ENCODE data around the gene GPR84.

GPR84 gene

GRCh38 chr12:54390668-54391551 is 26.6 kb upstream of the GPR84 start:
- peak; percentile 30 to 68 for DNase-seq

- peak in 1 of 2 experiments; percentile 18 for DNase-seq
Observed at GRCh38 chr12:54390176-54390667, 25.9 kb upstream of the GPR84 start.

DNA sequence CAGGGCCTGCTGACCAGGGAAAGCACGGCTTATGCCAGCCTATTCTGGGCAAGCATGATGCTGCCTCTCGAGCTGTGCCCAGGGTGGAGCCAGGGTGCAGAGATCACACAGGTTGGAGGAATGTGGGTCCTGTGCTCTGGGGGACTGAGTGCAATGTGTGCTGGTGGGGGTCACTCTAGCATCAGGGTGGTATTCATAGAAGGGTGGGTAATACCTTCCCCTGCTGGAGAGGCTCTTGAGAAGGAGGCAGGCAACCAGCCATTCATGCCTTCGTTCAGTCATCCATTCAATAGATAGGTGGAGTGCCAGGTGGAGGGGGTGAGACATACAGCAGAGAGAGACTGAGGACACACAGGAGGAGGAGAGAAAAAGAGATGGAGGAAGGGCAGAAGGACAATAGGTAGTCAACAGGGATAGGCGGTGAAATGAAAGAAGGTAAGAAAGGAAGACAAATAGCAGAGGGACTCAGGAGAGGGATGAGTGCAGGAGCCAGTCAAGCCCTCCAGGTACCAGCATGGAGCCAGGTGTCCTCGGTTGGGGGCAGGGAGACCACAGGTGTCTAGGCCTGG is 25.4 kb upstream of the GPR84 start:
- DNase-seq: no peak

DNA sequence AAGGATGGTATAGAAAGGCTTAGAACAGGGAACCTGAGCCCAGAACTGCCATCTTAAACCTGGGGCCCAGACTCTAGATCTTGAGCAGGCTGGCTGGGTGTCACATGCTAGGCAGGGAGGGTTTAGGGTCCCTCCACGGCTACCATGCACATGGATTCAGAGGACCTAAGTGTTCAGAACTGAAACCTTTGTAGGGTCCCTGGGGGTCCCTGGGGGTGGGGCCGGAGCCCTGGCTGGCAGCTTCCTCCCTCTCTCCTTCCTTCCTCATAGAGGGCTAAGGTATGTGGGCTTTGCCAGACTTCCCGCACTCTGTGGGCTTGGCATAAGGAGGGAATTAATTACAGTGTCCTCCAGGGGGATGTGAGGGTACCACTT is 24.8 kb upstream of the GPR84 start:
- no peak for DNase-seq

- no peak for DNase-seq
Observed at GRCh38 chr12:54388237-54389133, 24.2 kb upstream of the GPR84 start.

- DNase-seq: no peak
Observed at GRCh38 chr12:54387114-54387467, 22.8 kb upstream of the GPR84 start.

DNA sequence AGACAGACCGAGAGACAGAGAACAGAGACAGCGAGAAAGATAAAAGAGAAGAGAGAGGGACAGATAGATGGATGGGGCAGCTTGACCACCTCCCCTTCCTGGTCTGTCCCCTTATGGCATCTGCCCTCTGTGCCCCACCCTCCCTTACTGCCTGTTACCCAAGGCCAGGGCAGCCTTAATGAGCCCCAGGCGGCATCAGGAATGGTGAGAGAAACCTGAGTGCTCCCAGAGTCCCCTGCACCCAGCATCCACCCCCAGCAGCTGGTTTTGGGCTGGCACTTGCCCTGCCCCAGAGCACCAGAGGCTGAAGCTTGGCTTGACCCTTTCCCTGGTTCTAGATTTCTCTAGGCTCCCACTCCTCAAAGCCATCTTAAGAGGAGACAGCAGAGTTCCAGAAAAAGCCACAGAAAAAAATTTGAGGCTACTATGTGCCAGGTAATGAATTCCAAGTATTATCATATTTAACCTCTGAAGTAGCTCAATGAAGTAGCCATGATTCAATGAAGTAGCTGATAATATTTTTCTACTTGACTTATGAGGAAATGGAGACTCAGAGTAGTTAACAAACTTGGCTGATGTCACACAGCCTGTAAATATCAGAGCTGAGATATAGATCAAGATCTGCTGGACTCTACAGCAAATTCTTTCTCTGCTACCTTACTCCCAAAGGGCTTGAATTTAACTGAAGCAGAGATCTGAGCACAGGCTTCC is 22.3 kb upstream of the GPR84 start:
- no peak for DNase-seq

- DNase-seq: peak; percentile 45 to 68
Observed at GRCh38 chr12:54385251-54385914, 21.1 kb upstream of the GPR84 start.

- DNase-seq: peak in 1 of 2 experiments; percentile 20
Observed at GRCh38 chr12:54384591-54385041, 20.3 kb upstream of the GPR84 start, which contains the start of gene ZNF385A. TSS of gene ZNF385A (minus strand) at chr12:54384733. CDS start at chr12:54384514, 219 bp downstream.

DNA sequence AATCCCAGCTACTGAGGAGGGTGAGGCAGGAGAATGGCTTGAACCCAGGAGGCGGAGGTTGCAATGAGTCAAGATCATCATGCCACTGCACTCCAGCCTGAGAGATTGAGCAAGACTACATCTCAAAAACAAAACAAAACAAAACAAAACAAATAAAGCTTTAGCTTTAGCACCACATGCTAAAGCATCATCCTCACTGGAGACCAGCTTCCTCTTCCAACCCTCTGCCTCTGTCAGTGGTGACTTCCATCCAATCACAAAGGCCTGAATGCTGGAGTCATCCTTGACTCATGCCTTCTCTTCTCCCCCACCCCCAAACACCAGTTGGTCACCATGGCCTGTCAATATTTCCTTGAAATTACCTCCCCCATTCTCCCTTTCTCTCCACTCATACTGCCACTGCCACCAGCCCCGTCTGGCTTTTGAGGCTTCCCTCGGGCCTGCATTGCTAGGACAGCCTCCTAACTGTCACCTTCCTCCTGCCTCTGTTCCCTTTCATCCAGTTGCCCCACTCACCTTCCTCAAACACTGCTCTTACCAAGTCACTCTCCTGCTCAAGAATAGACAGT is 18.8 kb upstream of the GPR84 start:
- DNase-seq: no peak

DNA sequence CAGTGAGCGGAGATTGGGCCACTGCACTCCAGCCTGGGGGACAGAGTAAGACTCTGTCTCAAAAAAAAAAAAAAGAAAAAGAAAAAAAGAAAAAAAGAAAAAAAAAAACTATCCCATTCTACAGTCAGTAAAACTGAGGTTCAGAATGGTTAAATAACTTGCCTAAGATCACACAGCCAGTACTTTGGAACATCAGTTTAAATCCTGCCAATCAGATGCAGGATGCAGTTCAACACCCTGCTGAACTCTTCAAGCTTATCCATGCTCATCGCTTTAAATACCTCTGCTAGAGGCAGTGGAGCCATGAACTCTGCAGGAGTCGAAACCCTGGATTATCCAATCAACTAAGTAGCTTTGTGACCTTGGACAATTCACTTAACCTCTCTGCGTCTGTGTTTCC is 16.9 kb upstream of the GPR84 start:
- DNase-seq: no peak

- peak; percentile 64 to 78 for DNase-seq
Observed at GRCh38 chr12:54379398-54380201, 15.3 kb upstream of the GPR84 start.

- DNase-seq: no peak
Observed at GRCh38 chr12:54378796-54379397, 14.6 kb upstream of the GPR84 start.

- DNase-seq: no peak
Observed at GRCh38 chr12:54377797-54378515, 13.7 kb upstream of the GPR84 start.

- DNase-seq: no peak
Observed at GRCh38 chr12:54377007-54377406, 12.7 kb upstream of the GPR84 start.

- DNase-seq: no peak
Observed at GRCh38 chr12:54376596-54376995, 12.3 kb upstream of the GPR84 start.

GRCh38 chr12:54375259-54375579 is 10.9 kb upstream of the GPR84 start:
- no peak for DNase-seq

DNA sequence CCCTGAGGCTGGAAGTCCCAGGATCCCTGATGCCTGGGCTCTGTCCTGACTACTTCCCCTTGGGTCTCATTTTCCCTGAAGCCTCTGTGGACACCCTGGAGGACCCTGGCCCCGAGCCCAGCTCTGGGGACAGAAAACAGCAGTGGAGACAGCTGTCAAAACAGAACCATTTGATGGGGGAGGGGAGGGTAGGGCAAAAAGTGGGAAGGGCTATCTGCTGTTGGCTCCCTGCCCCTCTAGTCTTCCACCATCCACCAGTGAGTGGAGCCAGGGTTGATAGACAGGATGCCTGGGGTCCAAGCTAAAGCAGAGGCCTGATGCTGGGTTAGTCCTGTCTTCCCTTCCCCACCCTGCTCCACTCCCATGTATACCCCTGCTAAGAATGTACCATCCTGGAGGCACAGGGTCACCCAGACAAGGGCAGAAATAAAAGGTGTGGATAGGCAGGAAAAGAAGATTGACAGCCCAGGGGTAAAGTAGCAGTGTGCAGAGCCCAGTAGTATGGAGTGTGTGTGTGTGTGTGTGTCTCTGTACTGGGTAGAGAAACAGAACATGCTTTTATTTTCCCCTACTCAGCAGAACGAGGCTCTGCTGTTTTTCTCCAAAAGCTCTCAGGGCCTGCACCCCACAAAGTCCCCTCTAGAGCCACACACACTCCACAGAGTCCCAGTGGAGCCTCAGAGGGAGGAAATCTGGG is 10.4 kb upstream of the GPR84 start:
- DNase-seq: peak in 1 of 2 experiments; percentile 41
